HepG2 (cell line): ENCODE measurements around the gene OGFR. TPM values are rescaled to one million over a fixed set of nuclear protein-coding genes. Genes with fewer than 3 reads are reported as not detected.

ENCODE experiments used
- ELF1 ChIP-seq: sonication (generic); formaldehyde crosslinking; IDR thresholded peaks from 2 replicates; pipeline ENCODE4 v1.4.0; 2020; ENCODE audit warnings: missing genetic modification reagents
- FOSL2 ChIP-seq: sonication (generic); formaldehyde crosslinking; IDR thresholded peaks from 2 replicates; pipeline ENCODE4 v1.4.0; 2020; ENCODE audit warnings: missing genetic modification reagents
- HOXA9 ChIP-seq: sonication (generic); formaldehyde crosslinking; IDR thresholded peaks from 2 replicates; pipeline ENCODE4 v1.8.1; 2022; ENCODE audit warnings: missing genetic modification reagents, mild to moderate bottlenecking, moderate library complexity, borderline replicate concordance
- IKZF1 ChIP-seq: fragments of 450-650 bp; IDR thresholded peaks from 2 replicates; pipeline ENCODE4 v1.7.1; 2016
- ISX ChIP-seq: sonication (generic); formaldehyde crosslinking; conservative IDR thresholded peaks from 2 replicates; pipeline ENCODE4 v1.5.0; 2020; ENCODE audit warnings: missing genetic modification reagents
- NFKB2 ChIP-seq: sonication (generic); formaldehyde crosslinking; IDR thresholded peaks from 2 replicates; pipeline ENCODE4 v1.4.0; 2020; ENCODE audit warnings: missing genetic modification reagents, borderline replicate concordance
- NFYC ChIP-seq: IDR thresholded peaks from 2 replicates; pipeline ENCODE4 v1.6.1; 2016; ENCODE audit warnings: missing genetic modification reagents, missing compliant biosample characterization
- POLR2AphosphoS5 ChIP-seq: IDR thresholded peaks from 2 replicates; pipeline ENCODE4 v1.6.1; 2012; ENCODE audit warnings: low read depth, low read length
- PPARG ChIP-seq: conservative IDR thresholded peaks from 2 replicates; pipeline ENCODE4 v1.6.1; 2016; ENCODE audit warnings: missing biosample characterization, missing genetic modification reagents
- RBM22 ChIP-seq: fragments of 200-400 bp; formaldehyde crosslinking; optimal IDR thresholded peaks from 2 replicates; pipeline ENCODE3; 2017; ENCODE audit warnings: mild to moderate bottlenecking, low read length, moderate library complexity
- SETDB1 ChIP-seq: sonication (generic); formaldehyde crosslinking; IDR thresholded peaks from 2 replicates; pipeline ENCODE4 v1.5.1; 2020; ENCODE audit warnings: missing genetic modification reagents, mild to moderate bottlenecking, borderline replicate concordance
- STAG1 ChIP-seq: sonication (generic); formaldehyde crosslinking; IDR thresholded peaks from 2 replicates; pipeline ENCODE4 v1.4.0; 2020; ENCODE audit warnings: missing genetic modification reagents
- TAF1 ChIP-seq: sonication (generic); formaldehyde crosslinking; IDR thresholded peaks from 2 replicates; pipeline ENCODE4 v1.4.0; 2020; ENCODE audit warnings: missing genetic modification reagents
- TMF1 ChIP-seq: sonication (generic); formaldehyde crosslinking; IDR thresholded peaks from 2 replicates; pipeline ENCODE4 v1.8.1; 2022; ENCODE audit warnings: low read depth, missing genetic modification reagents
- ZKSCAN5 ChIP-seq: sonication (generic); formaldehyde crosslinking; IDR thresholded peaks from 2 replicates; pipeline ENCODE4 v1.5.1; 2020; ENCODE audit warnings: mild to moderate bottlenecking, missing genetic modification reagents
- ZNF12 ChIP-seq: sonication (generic); formaldehyde crosslinking; IDR thresholded peaks from 2 replicates; pipeline ENCODE4 v1.5.0; 2020; ENCODE audit warnings: missing genetic modification reagents
- ZNF232 ChIP-seq: sonication (generic); formaldehyde crosslinking; IDR thresholded peaks from 2 replicates; pipeline ENCODE4 v1.4.0; 2020; ENCODE audit warnings: missing genetic modification reagents, borderline replicate concordance
- ZNF496 ChIP-seq: sonication (generic); formaldehyde crosslinking; IDR thresholded peaks from 2 replicates; pipeline ENCODE4 v1.8.1; 2023; ENCODE audit warnings: mild to moderate bottlenecking, moderate library complexity, missing genetic modification reagents; ENCODE audit not compliant: insufficient replicate concordance
- ZNF546 ChIP-seq: sonication (generic); formaldehyde crosslinking; conservative IDR thresholded peaks from 2 replicates; pipeline ENCODE4 v1.8.1; 2023; ENCODE audit warnings: mild to moderate bottlenecking, missing genetic modification reagents
- ZSCAN20 ChIP-seq: sonication (generic); formaldehyde crosslinking; IDR thresholded peaks from 2 replicates; pipeline ENCODE4 v1.4.0; 2020; ENCODE audit warnings: missing genetic modification reagents, mild to moderate bottlenecking, borderline replicate concordance
- ZSCAN21 ChIP-seq: sonication (generic); formaldehyde crosslinking; IDR thresholded peaks from 2 replicates; pipeline ENCODE4 v1.8.0; 2022; ENCODE audit warnings: mild to moderate bottlenecking, missing genetic modification reagents, moderate library complexity, borderline replicate concordance
- ZSCAN22 ChIP-seq: sonication (generic); formaldehyde crosslinking; IDR thresholded peaks from 2 replicates; pipeline ENCODE4 v1.4.0; 2020; ENCODE audit warnings: mild to moderate bottlenecking, missing genetic modification reagents
- polyA plus RNA-seq, 8 experiments: library from polyadenylated mRNA; depleted of rRNA in 3 of 8; stranded (reverse) in 7 of 8; unstranded in 1 of 8; fragments of >200 nt; fragmentation: Illumina TruSeq in 4 of 8; extraction: Trizol in 4 of 8; gene quantifications; 2 replicates each; pipeline versions ENCODE4 v1.2.1 to v1.2.3, GENCODE V29; 2011 to 2016; ENCODE audit warnings: low read depth in 4 of 8, missing spikeins in 1 of 8, mixed read lengths in 1 of 8; ENCODE audit not compliant: insufficient read depth in 1 of 8
- total RNA-seq, 5 experiments: library from RNA; depleted of rRNA; stranded (reverse); fragments of >200 nt; fragmentation: Illumina TruSeq; extraction: Trizol; gene quantifications; 2 replicates each; pipeline ENCODE4 v1.2.3, GENCODE V29; 2016; ENCODE audit warnings: low read depth in 1 of 5
- TF ChIP-seq, protein P1 (sequence below): sonication (generic); formaldehyde crosslinking; IDR thresholded peaks from 2 replicates; pipeline ENCODE4 v1.4.0; 2020; ENCODE audit warnings: mild to moderate bottlenecking, missing genetic modification reagents
- TF ChIP-seq, protein P2 (sequence below): sonication (generic); formaldehyde crosslinking; IDR thresholded peaks from 2 replicates; pipeline ENCODE4 v1.5.1; 2020; ENCODE audit warnings: mild to moderate bottlenecking, missing genetic modification reagents
- TF ChIP-seq, protein P3 (sequence below): sonication (generic); formaldehyde crosslinking; IDR thresholded peaks from 2 replicates; pipeline ENCODE4 v1.4.0; 2020; ENCODE audit warnings: mild to moderate bottlenecking, low read depth, missing genetic modification reagents

OGFR gene
- total and polyA plus RNA-seq, 2 of the 13 experiments (the other 11 are each of a cell fraction or from before 2014, with no cell fraction given) = 47.7 to 81.8 TPM

- no peak for TF ChIP-seq STAG1
- no peak for TF ChIP-seq ZNF496
- TF ChIP-seq ZSCAN20 (CRISPR knock-in tag) = peak; percentile 74; the same call in 1 of the 2 replicates
- TF ChIP-seq ELF1 (CRISPR knock-in tag) = peak; percentile 67; the same call in 1 of the 2 replicates
- no peak for TF ChIP-seq SETDB1 (CRISPR knock-in tag)
- no peak for TF ChIP-seq IKZF1
- TF ChIP-seq, protein P1, sequence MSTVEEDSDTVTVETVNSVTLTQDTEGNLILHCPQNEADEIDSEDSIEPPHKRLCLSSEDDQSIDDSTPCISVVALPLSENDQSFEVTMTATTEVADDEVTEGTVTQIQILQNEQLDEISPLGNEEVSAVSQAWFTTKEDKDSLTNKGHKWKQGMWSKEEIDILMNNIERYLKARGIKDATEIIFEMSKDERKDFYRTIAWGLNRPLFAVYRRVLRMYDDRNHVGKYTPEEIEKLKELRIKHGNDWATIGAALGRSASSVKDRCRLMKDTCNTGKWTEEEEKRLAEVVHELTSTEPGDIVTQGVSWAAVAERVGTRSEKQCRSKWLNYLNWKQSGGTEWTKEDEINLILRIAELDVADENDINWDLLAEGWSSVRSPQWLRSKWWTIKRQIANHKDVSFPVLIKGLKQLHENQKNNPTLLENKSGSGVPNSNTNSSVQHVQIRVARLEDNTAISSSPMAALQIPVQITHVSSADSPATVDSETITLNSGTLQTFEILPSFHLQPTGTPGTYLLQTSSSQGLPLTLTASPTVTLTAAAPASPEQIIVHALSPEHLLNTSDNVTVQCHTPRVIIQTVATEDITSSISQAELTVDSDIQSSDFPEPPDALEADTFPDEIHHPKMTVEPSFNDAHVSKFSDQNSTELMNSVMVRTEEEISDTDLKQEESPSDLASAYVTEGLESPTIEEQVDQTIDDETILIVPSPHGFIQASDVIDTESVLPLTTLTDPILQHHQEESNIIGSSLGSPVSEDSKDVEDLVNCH (CRISPR knock-in tag) = no peak
- peak; percentile 55; the same call in 1 of the 2 replicates for TF ChIP-seq HOXA9 (CRISPR knock-in tag)
- no peak for TF ChIP-seq RBM22
- 0 out of 2 replicates have a peak, but pooled peaks have one; percentile 35 for TF ChIP-seq ZSCAN22 (CRISPR knock-in tag)
- no peak for TF ChIP-seq ZNF232
- peak; percentile 86; the same call in 1 of the 2 replicates for TF ChIP-seq TMF1 (CRISPR knock-in tag)
- no peak for TF ChIP-seq ISX
- peak; percentile 80 for TF ChIP-seq POLR2AphosphoS5
- TF ChIP-seq NFKB2 = peak; percentile 84
- TF ChIP-seq ZKSCAN5 (CRISPR knock-in tag) = no peak
- no peak; the same call in 1 of the 2 replicates for TF ChIP-seq FOSL2 (CRISPR knock-in tag)
- no peak for TF ChIP-seq ZNF546
- TF ChIP-seq PPARG = no peak
- TF ChIP-seq, protein P2, sequence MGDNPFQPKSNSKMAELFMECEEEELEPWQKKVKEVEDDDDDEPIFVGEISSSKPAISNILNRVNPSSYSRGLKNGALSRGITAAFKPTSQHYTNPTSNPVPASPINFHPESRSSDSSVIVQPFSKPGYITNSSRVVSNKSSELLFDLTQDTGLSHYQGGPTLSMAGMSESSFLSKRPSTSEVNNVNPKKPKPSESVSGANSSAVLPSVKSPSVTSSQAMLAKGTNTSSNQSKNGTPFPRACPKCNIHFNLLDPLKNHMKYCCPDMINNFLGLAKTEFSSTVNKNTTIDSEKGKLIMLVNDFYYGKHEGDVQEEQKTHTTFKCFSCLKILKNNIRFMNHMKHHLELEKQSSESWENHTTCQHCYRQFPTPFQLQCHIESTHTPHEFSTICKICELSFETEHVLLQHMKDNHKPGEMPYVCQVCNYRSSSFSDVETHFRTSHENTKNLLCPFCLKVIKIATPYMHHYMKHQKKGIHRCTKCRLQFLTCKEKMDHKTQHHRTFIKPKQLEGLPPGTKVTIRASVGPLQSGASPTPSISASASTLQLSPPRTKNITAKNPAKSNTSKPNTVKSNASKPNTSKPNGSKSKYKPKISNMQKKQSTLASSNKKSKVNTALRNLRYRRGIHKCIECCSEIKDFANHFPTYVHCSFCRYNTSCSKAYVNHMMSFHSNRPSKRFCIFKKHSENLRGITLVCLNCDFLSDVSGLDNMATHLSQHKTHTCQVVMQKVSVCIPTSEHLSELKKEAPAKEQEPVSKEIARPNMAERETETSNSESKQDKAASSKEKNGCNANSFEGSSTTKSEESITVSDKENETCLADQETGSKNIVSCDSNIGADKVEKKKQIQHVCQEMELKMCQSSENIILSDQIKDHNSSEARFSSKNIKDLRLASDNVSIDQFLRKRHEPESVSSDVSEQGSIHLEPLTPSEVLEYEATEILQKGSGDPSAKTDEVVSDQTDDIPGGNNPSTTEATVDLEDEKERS = no peak
- no peak for TF ChIP-seq NFYC (CRISPR knock-in tag)
- peak; percentile 45; the same call in 1 of the 2 replicates for TF ChIP-seq ZSCAN21 (CRISPR knock-in tag)
- TF ChIP-seq, protein P3, sequence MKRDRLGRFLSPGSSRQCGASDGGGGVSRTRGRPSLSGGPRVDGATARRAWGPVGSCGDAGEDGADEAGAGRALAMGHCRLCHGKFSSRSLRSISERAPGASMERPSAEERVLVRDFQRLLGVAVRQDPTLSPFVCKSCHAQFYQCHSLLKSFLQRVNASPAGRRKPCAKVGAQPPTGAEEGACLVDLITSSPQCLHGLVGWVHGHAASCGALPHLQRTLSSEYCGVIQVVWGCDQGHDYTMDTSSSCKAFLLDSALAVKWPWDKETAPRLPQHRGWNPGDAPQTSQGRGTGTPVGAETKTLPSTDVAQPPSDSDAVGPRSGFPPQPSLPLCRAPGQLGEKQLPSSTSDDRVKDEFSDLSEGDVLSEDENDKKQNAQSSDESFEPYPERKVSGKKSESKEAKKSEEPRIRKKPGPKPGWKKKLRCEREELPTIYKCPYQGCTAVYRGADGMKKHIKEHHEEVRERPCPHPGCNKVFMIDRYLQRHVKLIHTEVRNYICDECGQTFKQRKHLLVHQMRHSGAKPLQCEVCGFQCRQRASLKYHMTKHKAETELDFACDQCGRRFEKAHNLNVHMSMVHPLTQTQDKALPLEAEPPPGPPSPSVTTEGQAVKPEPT = no peak
- TF ChIP-seq TAF1 (CRISPR knock-in tag) = peak; percentile 74
- no peak for TF ChIP-seq ZNF12 (CRISPR knock-in tag)
These were observed at the start of gene OGFR (continued) for GRCh38 chr20:62804627-62805154.
